Heart left ventricle (tissue), 13 donors: Measurements from ENCODE around the gene GPR15LG.

Experiments
- POLR2A ChIP-seq, 2 donors: fragments of 450-650 bp; IDR thresholded peaks; one replicate each; pipeline ENCODE4 v1.6.1; 2017; ENCODE audit warnings: antibody characterized with exemption in 2 of 2, mild to moderate bottlenecking in 2 of 2, moderate library complexity in 2 of 2
- TF ChIP-seq, protein P1 (sequence below), 12 donors: fragments of 200-600 bp; sonication (generic) in 4 of 12; IDR thresholded peaks; one replicate each; pipeline versions ENCODE4 v1.5.0 to v1.8.0; 2018 to 2022; ENCODE audit warnings: antibody characterized with exemption in 12 of 12, mild to moderate bottlenecking in 5 of 12
- donor health status: ischemic (EF 13 %, LVEDD 7.1; RV severe dilation, severe dysfunction).
- donor health status: DM: no; HTN: yes; CAD: no.
- donor health status: DM: no; HTN: no; CAD: no.
- donor health status: ischemic (EF 25% LVEDD 6.9; RV normal size, moderate dysfunction).
- donor health status: ischemic (EF 25% LVEDD 5.7; RV mildly dilated, moderate dysfunction).
- donor health status: ischemic (EF 35%, LVEDD 5.7; RV mildly dilated, moderate dysfunction).
- donor health status: nonischemic (EF 11% LVEDD 7.7; RV severe dilation, severe dysfunction).
- donor health status: DM: yes; HTN: yes; CAD: no.
- donor health status: PGD.
- donor health status: ischemic (EF 29% LVEDD 5.4; RV normal size, mild dysfunction).
- donor health status: nonischemic (EF 23%, LVEDD 6.1; RV moderate dilation, normal function).

- TF ChIP-seq, protein P1, sequence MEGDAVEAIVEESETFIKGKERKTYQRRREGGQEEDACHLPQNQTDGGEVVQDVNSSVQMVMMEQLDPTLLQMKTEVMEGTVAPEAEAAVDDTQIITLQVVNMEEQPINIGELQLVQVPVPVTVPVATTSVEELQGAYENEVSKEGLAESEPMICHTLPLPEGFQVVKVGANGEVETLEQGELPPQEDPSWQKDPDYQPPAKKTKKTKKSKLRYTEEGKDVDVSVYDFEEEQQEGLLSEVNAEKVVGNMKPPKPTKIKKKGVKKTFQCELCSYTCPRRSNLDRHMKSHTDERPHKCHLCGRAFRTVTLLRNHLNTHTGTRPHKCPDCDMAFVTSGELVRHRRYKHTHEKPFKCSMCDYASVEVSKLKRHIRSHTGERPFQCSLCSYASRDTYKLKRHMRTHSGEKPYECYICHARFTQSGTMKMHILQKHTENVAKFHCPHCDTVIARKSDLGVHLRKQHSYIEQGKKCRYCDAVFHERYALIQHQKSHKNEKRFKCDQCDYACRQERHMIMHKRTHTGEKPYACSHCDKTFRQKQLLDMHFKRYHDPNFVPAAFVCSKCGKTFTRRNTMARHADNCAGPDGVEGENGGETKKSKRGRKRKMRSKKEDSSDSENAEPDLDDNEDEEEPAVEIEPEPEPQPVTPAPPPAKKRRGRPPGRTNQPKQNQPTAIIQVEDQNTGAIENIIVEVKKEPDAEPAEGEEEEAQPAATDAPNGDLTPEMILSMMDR (IDR thresholded peaks at IDR 0.05) = no peak
- TF ChIP-seq POLR2A (IDR thresholded peaks at IDR 0.05) = no peak
Observed at GRCh38 chr10:84230359-84230758, 56.8 kb downstream of the GPR15LG start.
